ENCODE measurements around the gene SORCS2. TPM values are rescaled to one million over a fixed set of nuclear protein-coding genes. Genes with fewer than 3 reads are reported as not detected.

The SORCS2 gene
- total and polyA plus RNA-seq, 2 of the 8 experiments (the other 6 are each of a cell fraction or from before 2014, with no cell fraction given) = 0.36 to 1.8 TPM

- no peak for FAIRE-seq
- no peak overlapping the region for H2BK12ac ChIP-seq (ENCODE audit: low read depth, low read length)
- H3K27ac ChIP-seq (ENCODE audit: low read depth, low read length) = no peak overlapping the region
- peak overlapping the region; percentile 22 for H3K56ac ChIP-seq (replicated peaks; ENCODE audit: insufficient read length, low read depth, low read length)
- no peak overlapping the region for H3K14ac ChIP-seq (ENCODE audit: insufficient read length)
- H3K4me1 ChIP-seq (replicated peaks in 1 of 4; ENCODE audit: control insufficient read depth in 3 of 4, insufficient read depth in 4 of 4, low read length in 3 of 4) = no peaks in the 10 kb centered on the region
- H3K79me2 ChIP-seq (ENCODE audit: control insufficient read depth in 1 of 2, insufficient read depth in 2 of 2, low read length in 2 of 2) = no peaks in the 10 kb centered on the region
- no peak overlapping the region for H4K5ac ChIP-seq (ENCODE audit: insufficient read length, low read depth, low read length)
- H3K18ac ChIP-seq (ENCODE audit: extremely low read depth, low read length) = no peak overlapping the region
- no peak overlapping the region for H3K4me3 ChIP-seq (ENCODE audit: extremely low read depth in 1 of 4, insufficient read depth in 2 of 4, low read depth in 3 of 4, low read length in 4 of 4)
- peaks cover 16% of the 10 kb centered on the region for H3K23me2 ChIP-seq (ENCODE audit: low read depth, low read length)
- H3K36me3 ChIP-seq (ENCODE audit: control insufficient read depth in 2 of 4, insufficient read depth in 4 of 4, low read length in 3 of 4) = no peaks in the 10 kb centered on the region; a peak in 1 of 8 replicates
- peaks cover 0 to 9% of the 10 kb centered on the region in 2 experiments for H4K20me1 ChIP-seq (replicated peaks in 1 of 2; ENCODE audit: control insufficient read depth in 1 of 2, insufficient read depth in 2 of 2, low read length in 2 of 2)
- no peaks in the 10 kb centered on the region for H3K79me1 ChIP-seq (ENCODE audit: low read depth, low read length)
- H2BK20ac ChIP-seq (ENCODE audit: low read length) = no peak overlapping the region
- H2BK120ac ChIP-seq (replicated peaks; ENCODE audit: low read depth, low read length) = no peak overlapping the region
- H3K9ac ChIP-seq (replicated peaks in 1 of 4; ENCODE audit: extremely low read depth in 1 of 4, low read depth in 3 of 4, low read length in 3 of 4) = no peak overlapping the region
- H3K4ac ChIP-seq (replicated peaks; ENCODE audit: insufficient read length, low read depth, low read length) = no peak overlapping the region
- H4K8ac ChIP-seq (ENCODE audit: extremely low read depth, insufficient read depth, low read length) = no peak overlapping the region
- no peak overlapping the region for H3K23ac ChIP-seq (ENCODE audit: insufficient read length)
- no peak overlapping the region for H2AFZ ChIP-seq (ENCODE audit: low read length)
- H4K91ac ChIP-seq (replicated peaks; ENCODE audit: insufficient read length, low read length) = no peak overlapping the region
- DNase-seq (ENCODE audit: low read depth in 1 of 2, low spot score in 2 of 2) = no peak
- ChIA-PET POLR2A (ENCODE audit: partially characterized antibody) (no interaction called here), CTCF (ENCODE audit: partially characterized antibody) (no interaction called here)
- peaks cover 6 to 11% of the 10 kb centered on the region in 2 experiments for H3K9me3 ChIP-seq (ENCODE audit: insufficient read depth in 2 of 2, low read depth in 1 of 2, low read length in 1 of 2)
- no peak overlapping the region for H3K4me2 ChIP-seq (ENCODE audit: insufficient read depth in 1 of 2, low read depth in 2 of 2, low read length in 2 of 2)
- H2AK5ac ChIP-seq (ENCODE audit: low read depth, low read length) = peak overlapping the region; percentile 24; the same call in 1 of the 2 replicates
- H2BK5ac ChIP-seq (ENCODE audit: low read depth, low read length) = no peak overlapping the region
- no peaks in the 10 kb centered on the region for H3K27me3 ChIP-seq (replicated peaks in 1 of 4; ENCODE audit: control insufficient read depth in 3 of 4, extremely low read depth in 1 of 4, insufficient read depth in 3 of 4, low read length in 3 of 4)
- H2BK15ac ChIP-seq (ENCODE audit: low read length) = no peak overlapping the region
- TF ChIP-seq SUZ12 (IDR thresholded peaks at IDR 0.05; ENCODE audit: low read length) = no peak
These were observed 449.4 kb downstream of the SORCS2 start for GRCh38 chr4:7641712-7642111.
